Ishikawa (cell line): ENCODE results near the gene VAMP8.
A peak's percentile ranks its signal among the peaks of the same experiment; 100 is the strongest.

ENCODE experiments used
- CEBPB ChIP-seq: IDR thresholded peaks from 2 replicates; pipeline ENCODE4 v1.6.1; 2012
- CREB1 ChIP-seq: IDR thresholded peaks from 2 replicates; pipeline ENCODE4 v1.6.1; 2012; ENCODE audit warnings: low read depth
- EGR1 ChIP-seq: IDR thresholded peaks from 2 replicates; pipeline ENCODE4 v1.6.1; 2012
- EP300 ChIP-seq: IDR thresholded peaks from 2 replicates; pipeline ENCODE4 v1.6.1; 2012; ENCODE audit warnings: borderline replicate concordance
- FOXM1 ChIP-seq: IDR thresholded peaks from 2 replicates; pipeline ENCODE4 v1.6.1; 2012; ENCODE audit warnings: low read depth, borderline replicate concordance
- MAX ChIP-seq: IDR thresholded peaks from 2 replicates; pipeline ENCODE4 v1.6.1; 2012
- NFIC ChIP-seq: IDR thresholded peaks from 2 replicates; pipeline ENCODE4 v1.6.1; 2012
- RAD21 ChIP-seq: IDR thresholded peaks from 2 replicates; pipeline ENCODE4 v1.6.1; 2012; ENCODE audit warnings: low read depth
- REST ChIP-seq: IDR thresholded peaks from 2 replicates; pipeline ENCODE4 v1.6.1; 2012; ENCODE audit warnings: low read depth, mild to moderate bottlenecking
- TAF1 ChIP-seq: IDR thresholded peaks from 2 replicates; pipeline ENCODE4 v1.6.1; 2012; ENCODE audit warnings: low read depth, mild to moderate bottlenecking
- TCF12 ChIP-seq: IDR thresholded peaks from 2 replicates; pipeline ENCODE4 v1.6.1; 2012; ENCODE audit warnings: low read depth
- TEAD4 ChIP-seq: IDR thresholded peaks from 2 replicates; pipeline ENCODE4 v1.6.1; 2012
- YY1 ChIP-seq: IDR thresholded peaks from 2 replicates; pipeline ENCODE4 v1.6.1; 2012; ENCODE audit warnings: low read depth
- ZBTB7A ChIP-seq: IDR thresholded peaks from 2 replicates; pipeline ENCODE4 v1.6.1; 2012; ENCODE audit warnings: low read depth
- TF ChIP-seq, protein P1 (sequence below): IDR thresholded peaks from 2 replicates; pipeline ENCODE4 v1.6.1; 2012

The VAMP8 gene

GRCh38 chr2:85531589-85531988 lies 45.8 kb upstream of the VAMP8 start:
- TF ChIP-seq CEBPB (0 out of 2 replicates have a peak, but pooled peaks have one; percentile 46), MAX (no peak)

DNA sequence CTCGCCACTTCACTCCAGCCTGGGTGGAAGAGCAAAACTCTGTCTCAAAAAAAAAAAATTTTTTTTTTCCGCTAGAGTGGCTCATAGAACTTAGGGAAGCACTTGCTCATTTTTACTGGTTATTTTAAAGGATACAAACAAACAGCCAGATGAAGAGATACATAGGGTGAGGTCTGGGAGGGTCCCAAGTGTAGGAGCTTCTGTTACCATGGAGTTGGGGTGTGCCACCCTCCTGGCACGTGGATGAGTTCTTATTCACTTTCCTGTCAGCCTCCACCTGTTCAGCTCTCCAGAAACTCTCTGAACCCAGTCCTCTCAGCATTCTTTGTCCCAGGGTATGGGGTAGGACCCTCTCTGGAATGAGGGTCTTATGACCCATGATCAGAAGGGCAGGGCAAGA lies 43.3 kb upstream of the VAMP8 start:
- TF ChIP-seq EGR1 (no peak), TCF12 (no peak), REST (no peak), NFIC (no peak), CEBPB (no peak), MAX (no peak), CREB1 (no peak), TEAD4 (no peak), EP300 (no peak), FOXM1 (no peak), YY1 (no peak), TAF1 (no peak), RAD21 (no peak), ZBTB7A (no peak)
- TF ChIP-seq, protein P1, sequence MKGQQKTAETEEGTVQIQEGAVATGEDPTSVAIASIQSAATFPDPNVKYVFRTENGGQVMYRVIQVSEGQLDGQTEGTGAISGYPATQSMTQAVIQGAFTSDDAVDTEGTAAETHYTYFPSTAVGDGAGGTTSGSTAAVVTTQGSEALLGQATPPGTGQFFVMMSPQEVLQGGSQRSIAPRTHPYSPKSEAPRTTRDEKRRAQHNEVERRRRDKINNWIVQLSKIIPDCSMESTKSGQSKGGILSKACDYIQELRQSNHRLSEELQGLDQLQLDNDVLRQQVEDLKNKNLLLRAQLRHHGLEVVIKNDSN = no peak

GRCh38 chr2:85534881-85535280 lies 42.5 kb upstream of the VAMP8 start:
- no peak for TF ChIP-seq TCF12
- no peak for TF ChIP-seq RAD21
- TF ChIP-seq YY1 = no peak

GRCh38 chr2:85536479-85536878 lies 40.9 kb upstream of the VAMP8 start:
- TF ChIP-seq TCF12 = no peak
- no peak for TF ChIP-seq REST
- no peak for TF ChIP-seq MAX
- no peak for TF ChIP-seq ZBTB7A
- TF ChIP-seq YY1 = no peak
- no peak for TF ChIP-seq EP300
- no peak for TF ChIP-seq TEAD4
- no peak for TF ChIP-seq FOXM1
- no peak for TF ChIP-seq NFIC
- TF ChIP-seq, protein P1 = no peak
- no peak for TF ChIP-seq TAF1
- no peak for TF ChIP-seq CEBPB
- TF ChIP-seq EGR1 = no peak
- no peak for TF ChIP-seq RAD21
- TF ChIP-seq CREB1 = no peak

- TF ChIP-seq MAX = no peak
- TF ChIP-seq NFIC = no peak
- no peak for TF ChIP-seq TCF12
- TF ChIP-seq, protein P1 = no peak
Observed at GRCh38 chr2:85537600-85538506, 39.5 kb upstream of the VAMP8 start.
